GM12801 (cell line): ENCODE measurements around the gene PTPRN2.

Experiments
- CTCF ChIP-seq: IDR thresholded peaks from one replicate; pipeline ENCODE4 v1.5.1; 2011; ENCODE audit warnings: control low read depth; ENCODE audit not compliant: insufficient read length; ENCODE audit errors: extremely low read depth

The PTPRN2 gene

GRCh38 chr7:157809863-157810851 is 777.5 kb downstream of the PTPRN2 start:
- no peak for TF ChIP-seq CTCF

GRCh38 chr7:157809154-157809862 is 778.3 kb downstream of the PTPRN2 start:
- no peak for TF ChIP-seq CTCF

DNA sequence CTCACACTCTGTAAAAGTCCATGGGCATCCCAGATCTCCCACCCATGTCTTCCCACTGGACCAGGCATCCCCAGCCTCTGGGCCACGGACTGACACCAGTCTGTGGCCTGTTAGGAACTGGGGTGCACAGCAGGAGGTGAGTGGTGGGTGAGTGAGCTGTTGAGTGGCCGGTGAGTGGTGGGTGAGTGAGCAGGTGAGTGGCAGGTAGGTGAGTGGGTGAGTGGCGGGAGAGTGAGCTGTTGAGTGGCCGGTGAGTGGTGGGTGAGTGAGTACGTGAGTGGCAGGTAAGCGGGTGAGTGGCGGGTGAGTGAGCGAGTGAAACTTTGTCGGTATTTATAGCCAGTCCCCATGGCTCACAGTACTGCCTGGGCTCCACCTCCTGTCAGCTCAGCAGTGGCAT is 779.6 kb downstream of the PTPRN2 start:
- TF ChIP-seq CTCF: no peak

DNA sequence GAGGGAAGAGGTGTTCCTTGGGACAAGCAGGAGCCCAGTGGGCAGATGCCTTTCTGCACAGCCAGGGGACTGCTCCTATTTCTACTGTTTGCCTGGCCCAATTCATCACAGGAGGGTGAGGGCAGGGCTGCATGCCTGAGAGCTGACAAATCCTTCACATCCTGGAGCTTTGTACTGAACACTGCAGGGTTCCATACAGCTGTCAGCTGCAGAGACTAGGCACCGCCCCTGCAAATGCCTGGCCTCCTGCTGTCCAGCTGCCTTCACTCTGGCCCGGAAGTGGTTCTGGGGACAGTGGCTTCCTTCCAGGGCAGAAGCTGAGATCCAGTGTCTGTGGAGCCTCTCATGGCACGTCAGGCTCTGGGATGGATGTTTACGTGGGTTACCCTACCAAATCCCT is 780.1 kb downstream of the PTPRN2 start:
- TF ChIP-seq CTCF: no peak

DNA sequence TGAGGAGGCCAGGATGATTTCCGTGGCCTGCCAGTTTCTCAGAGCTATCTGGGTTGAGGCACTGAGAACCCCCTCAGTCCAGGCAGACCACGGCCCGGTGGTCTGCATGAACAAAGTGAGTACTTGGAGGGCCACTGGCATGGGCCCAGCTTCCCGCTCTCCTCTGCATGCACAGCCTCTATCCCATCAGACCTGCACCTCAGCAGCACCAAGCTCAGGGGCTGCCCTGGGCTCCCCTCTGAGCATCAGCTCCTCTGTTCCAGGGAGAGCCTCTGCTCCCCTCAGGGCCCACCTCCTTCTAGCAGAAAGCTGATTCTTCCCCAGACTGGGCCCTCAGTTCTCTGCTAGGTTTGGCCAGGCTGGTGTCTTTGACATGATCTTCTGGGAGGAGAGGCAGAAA is 780.9 kb downstream of the PTPRN2 start:
- TF ChIP-seq CTCF: no peak

DNA sequence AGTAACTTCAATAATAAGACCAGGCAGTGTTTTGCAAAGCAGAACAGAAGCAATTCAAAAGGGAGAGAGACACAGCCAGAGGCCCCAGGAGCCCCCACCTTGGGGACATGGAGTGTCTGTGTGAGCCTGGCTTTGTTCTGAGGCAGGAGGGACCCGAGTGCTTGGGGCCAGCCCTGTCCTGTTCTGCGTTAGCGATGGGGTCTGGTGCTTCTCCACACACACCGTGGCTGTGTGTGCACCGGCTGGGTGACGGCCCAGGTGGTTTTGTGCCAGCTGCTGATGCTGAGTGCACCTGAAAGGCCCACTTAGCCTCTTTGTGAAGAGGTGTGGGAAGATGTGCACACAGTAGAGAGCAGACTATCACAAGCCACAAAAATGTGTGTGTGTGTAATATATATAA is 781.9 kb downstream of the PTPRN2 start:
- TF ChIP-seq CTCF: no peak

DNA sequence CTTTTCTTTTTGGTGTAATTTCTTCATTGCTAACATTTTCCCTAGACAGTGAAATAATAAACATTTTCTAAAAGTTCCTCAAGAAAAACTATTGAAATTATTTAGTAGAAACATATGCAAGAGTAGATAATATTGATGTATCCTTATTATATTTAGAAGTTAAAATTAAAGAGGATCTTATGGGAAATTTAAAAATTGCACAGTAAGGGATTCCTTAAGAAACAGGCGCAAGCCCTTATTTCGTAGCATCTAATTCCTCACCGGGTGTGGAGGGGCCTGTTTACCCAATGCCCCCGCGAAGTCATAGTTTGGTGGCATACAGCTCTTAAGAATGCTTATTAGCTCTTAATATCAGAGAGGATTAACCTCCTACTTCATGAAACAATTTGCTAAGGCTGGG is 783.7 kb downstream of the PTPRN2 start:
- TF ChIP-seq CTCF: no peak
